H1 (cell line): ENCODE data around the gene L3MBTL2. TPM values are rescaled to one million over a fixed set of nuclear protein-coding genes. Genes with fewer than 3 reads are reported as not detected.

Experiments used
- NRF1 ChIP-seq: IDR thresholded peaks from 2 replicates; pipeline ENCODE4 v1.6.1; 2011; ENCODE audit warnings: mild to moderate bottlenecking, low read depth, low read length, improper control_type of control experiment
- SP1 ChIP-seq: IDR thresholded peaks from 2 replicates; pipeline ENCODE4 v1.6.1; 2011; ENCODE audit warnings: low read depth, low read length
- TAF7 ChIP-seq: optimal IDR thresholded peaks from 2 replicates; pipeline ENCODE3; 2011; ENCODE audit warnings: low read depth, mild to moderate bottlenecking, inconsistent platforms, low read length, moderate library complexity, borderline replicate concordance
- polyA plus RNA-seq, 7 experiments: library from polyadenylated mRNA; depleted of rRNA in 3 of 7; stranded (reverse) in 5 of 7; unstranded in 2 of 7; fragments of >200 nt in 5 of 7; fragments of 200-250 nt in 2 of 7; gene quantifications; 1 replicate in 5 of 7; 2 replicates in 1 of 7; 4 replicates in 1 of 7; pipeline versions ENCODE4 v1.2.1 to v1.2.3, GENCODE V29; 2011 to 2013; ENCODE audit warnings: missing spikeins in 2 of 7, mixed read lengths in 2 of 7
- total RNA-seq: library from RNA; stranded (reverse); fragmentation: NEBNext Ultra II Directional; extraction: Animal tissue kit (Norgen Biotek cat#: 25700); gene quantifications from 2 replicates; pipeline ENCODE4 v1.2.1, GENCODE V29; 2021

The L3MBTL2 gene
- total and polyA plus RNA-seq, 2 of the 8 experiments (the other 6 are each of a cell fraction or from before 2014, with no cell fraction given): 23.9 to 24.9 TPM

DNA sequence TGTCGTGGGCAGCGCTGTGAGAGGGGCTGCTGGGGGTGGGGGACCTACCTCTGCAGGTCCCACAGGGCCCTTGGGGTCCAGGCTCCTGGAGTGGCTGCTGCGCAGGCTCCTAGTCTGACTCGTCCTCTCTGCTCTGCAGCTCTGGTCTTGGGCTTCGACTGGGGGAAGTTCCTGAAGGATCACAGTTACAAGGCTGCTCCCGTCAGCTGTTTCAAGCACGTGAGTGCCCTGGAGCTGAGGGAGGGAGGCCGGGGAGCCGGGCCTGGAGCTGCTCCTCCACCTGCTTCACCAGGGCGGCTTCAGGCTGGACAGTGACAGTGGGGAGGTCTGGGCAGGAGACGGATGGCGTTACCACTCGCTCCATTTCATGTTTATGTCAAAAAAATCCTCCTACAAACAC lies 11.9 kb downstream of the L3MBTL2 start (continued):
- TF ChIP-seq NRF1 (no peak), TAF7 (no peak), SP1 (no peak)
